ENCODE data around the gene CFAP92. TPM values are rescaled to one million over a fixed set of nuclear protein-coding genes. Genes with fewer than 3 reads are reported as not detected.

Gene CFAP92
- total RNA-seq, 1 donor from 2014 or later, result not detected

- H3K4me1 Mint-ChIP-seq (ENCODE audit: unreplicated experiment), result peaks cover 14% of the 10 kb centered on the region
- no peak overlapping the region for H3K4me3 Mint-ChIP-seq (ENCODE audit: unreplicated experiment)
- TF ChIP-seq CTCF (IDR thresholded peaks at IDR 0.05), result no peak
- H3K27ac Mint-ChIP-seq (ENCODE audit: unreplicated experiment), result no peak overlapping the region
- DNase-seq (ENCODE audit: extremely low spot score, unreplicated experiment), result no peak
- no peaks in the 10 kb centered on the region for H3K36me3 Mint-ChIP-seq (ENCODE audit: unreplicated experiment)
- no peaks in the 10 kb centered on the region for H3K9me3 Mint-ChIP-seq (ENCODE audit: unreplicated experiment)
- peaks cover 62% of the 10 kb centered on the region for H3K27me3 Mint-ChIP-seq (ENCODE audit: unreplicated experiment)
Observed at GRCh38 chr3:128997486-128998133, 3.7 kb upstream of the CFAP92 start.

GRCh38 chr3:128996726-128997125 is 2.9 kb upstream of the CFAP92 start:
- peaks cover 60% of the 10 kb centered on the region for H3K27me3 Mint-ChIP-seq (ENCODE audit: unreplicated experiment)
- H3K4me1 Mint-ChIP-seq (ENCODE audit: unreplicated experiment), result peaks cover 11% of the 10 kb centered on the region
- no peak overlapping the region for H3K4me3 Mint-ChIP-seq (ENCODE audit: unreplicated experiment)
- no peak for TF ChIP-seq CTCF (IDR thresholded peaks at IDR 0.05)
- H3K36me3 Mint-ChIP-seq (ENCODE audit: unreplicated experiment), result no peaks in the 10 kb centered on the region
- no peaks in the 10 kb centered on the region for H3K9me3 Mint-ChIP-seq (ENCODE audit: unreplicated experiment)
- no peak overlapping the region for H3K27ac Mint-ChIP-seq (ENCODE audit: unreplicated experiment)
- DNase-seq (ENCODE audit: extremely low spot score, unreplicated experiment), result no peak

GRCh38 chr3:128996200-128996599 is 2.3 kb upstream of the CFAP92 start:
- no peak overlapping the region for H3K27ac Mint-ChIP-seq (ENCODE audit: unreplicated experiment)
- no peaks in the 10 kb centered on the region for H3K36me3 Mint-ChIP-seq (ENCODE audit: unreplicated experiment)
- TF ChIP-seq CTCF (IDR thresholded peaks at IDR 0.05), result no peak
- H3K4me1 Mint-ChIP-seq (ENCODE audit: unreplicated experiment), result peaks cover 11% of the 10 kb centered on the region
- DNase-seq (ENCODE audit: extremely low spot score, unreplicated experiment), result no peak
- H3K27me3 Mint-ChIP-seq (ENCODE audit: unreplicated experiment), result peaks cover 63% of the 10 kb centered on the region
- H3K4me3 Mint-ChIP-seq (ENCODE audit: unreplicated experiment), result no peak overlapping the region
- no peaks in the 10 kb centered on the region for H3K9me3 Mint-ChIP-seq (ENCODE audit: unreplicated experiment)

- H3K4me1 Mint-ChIP-seq (ENCODE audit: unreplicated experiment), result peaks cover 10% of the 10 kb centered on the region
- no peaks in the 10 kb centered on the region for H3K36me3 Mint-ChIP-seq (ENCODE audit: unreplicated experiment)
- TF ChIP-seq CTCF (IDR thresholded peaks at IDR 0.05), result no peak
- no peak overlapping the region for H3K27ac Mint-ChIP-seq (ENCODE audit: unreplicated experiment)
- H3K9me3 Mint-ChIP-seq (ENCODE audit: unreplicated experiment), result no peaks in the 10 kb centered on the region
- no peak overlapping the region for H3K4me3 Mint-ChIP-seq (ENCODE audit: unreplicated experiment)
- DNase-seq (ENCODE audit: extremely low spot score, unreplicated experiment), result no peak
- H3K27me3 Mint-ChIP-seq (ENCODE audit: unreplicated experiment), result peaks cover 59% of the 10 kb centered on the region
Observed at GRCh38 chr3:128995737-128996136, 1.9 kb upstream of the CFAP92 start.

- no peaks in the 10 kb centered on the region for H3K9me3 Mint-ChIP-seq (ENCODE audit: unreplicated experiment)
- no peak for DNase-seq (ENCODE audit: extremely low spot score, unreplicated experiment)
- TF ChIP-seq CTCF (IDR thresholded peaks at IDR 0.05), result no peak
- H3K27ac Mint-ChIP-seq (ENCODE audit: unreplicated experiment), result no peak overlapping the region
- peaks cover 10% of the 10 kb centered on the region for H3K4me1 Mint-ChIP-seq (ENCODE audit: unreplicated experiment)
- H3K36me3 Mint-ChIP-seq (ENCODE audit: unreplicated experiment), result no peaks in the 10 kb centered on the region
- H3K27me3 Mint-ChIP-seq (ENCODE audit: unreplicated experiment), result peaks cover 50% of the 10 kb centered on the region
- H3K4me3 Mint-ChIP-seq (ENCODE audit: unreplicated experiment), result no peak overlapping the region
Observed at GRCh38 chr3:128994581-128995546, 988 bp upstream of the CFAP92 start.
